ENCODE results near the gene FFAR2. TPM values are rescaled to one million over a fixed set of nuclear protein-coding genes. Genes with fewer than 3 reads are reported as not detected.

FFAR2 gene
- total RNA-seq, 1 experiment from 2014 or later = not detected

DNA sequence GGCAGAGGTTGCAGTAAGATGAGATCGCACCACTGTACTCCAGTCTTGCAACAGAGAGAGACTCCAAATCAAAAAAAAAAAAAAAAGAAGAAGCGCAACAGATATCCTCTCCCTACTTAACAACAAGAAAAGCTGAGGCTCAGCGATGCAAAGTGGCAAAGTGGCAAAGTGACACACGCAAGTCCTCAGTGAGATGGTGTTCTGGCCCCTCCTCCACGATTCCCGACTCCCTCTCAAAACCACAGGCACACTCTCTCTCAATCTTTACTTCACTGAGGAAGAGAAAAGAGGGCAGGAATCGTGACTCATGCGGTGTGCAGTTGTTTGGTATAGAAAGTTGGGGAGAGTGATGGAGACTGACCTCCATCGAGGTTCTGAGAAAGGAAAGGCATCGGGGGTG, 12.6 kb downstream of the FFAR2 start:
- no peak overlapping the region for H2BK15ac ChIP-seq (ENCODE audit: low read depth, low read length)
- H3K9ac ChIP-seq (ENCODE audit: extremely low read depth, insufficient read length, low read length) = no peak overlapping the region
- WGBS (ENCODE audit: extremely low coverage, insufficient read length, low lambda C conversion rate) = no CpG with 5 or more reads among the region's 10 CpGs
- no peak overlapping the region for H3K4me2 ChIP-seq (ENCODE audit: insufficient read depth, insufficient read length, low read length)
- no peak overlapping the region for H2AFZ ChIP-seq (ENCODE audit: low read length)
- no peak overlapping the region for H3T11ph ChIP-seq (ENCODE audit: low read length)
- Mint-ChIP-seq H3K36me3 (ENCODE audit: insufficient read depth in 1 of 3, low read depth in 3 of 3) (no peaks in the 10 kb centered on the region), H3K27ac (no peak overlapping the region), H3K4me1 (peaks cover 0 to 11% of the 10 kb centered on the region in 2 experiments; a peak in 3 of 4 replicates), H3K4me3 (no peak overlapping the region), H3K27me3 (ENCODE audit: low read depth) (peaks cover 7% of the 10 kb centered on the region), H3K9me3 (no peaks in the 10 kb centered on the region)
- no peaks in the 10 kb centered on the region for H3K79me2 ChIP-seq (ENCODE audit: insufficient read depth, low read length)
- no peak overlapping the region for H2BK5ac ChIP-seq (ENCODE audit: insufficient read length, low read length)
- no peak overlapping the region for H3K23ac ChIP-seq (ENCODE audit: insufficient read length, low read depth, low read length)
- no peak overlapping the region for H4K5ac ChIP-seq (ENCODE audit: insufficient read length, low read depth, low read length)
- H2AK5ac ChIP-seq (ENCODE audit: insufficient read length, low read length) = no peak overlapping the region
- H3K23me2 ChIP-seq (ENCODE audit: insufficient read length, low read depth, low read length, poor library complexity, severe bottlenecking) = no peaks in the 10 kb centered on the region
- no peak overlapping the region for H4K8ac ChIP-seq (replicated peaks; ENCODE audit: insufficient read length, low read depth, low read length)
- DNase-seq = no peak
- H3K56ac ChIP-seq (ENCODE audit: insufficient read length, low read depth, low read length) = no peak overlapping the region
- H3K18ac ChIP-seq (ENCODE audit: insufficient read length, low read depth, low read length) = no peak overlapping the region
- H4K20me1 ChIP-seq (ENCODE audit: control insufficient read depth, insufficient read depth, insufficient read length) = no peaks in the 10 kb centered on the region
- TF ChIP-seq, protein P1, sequence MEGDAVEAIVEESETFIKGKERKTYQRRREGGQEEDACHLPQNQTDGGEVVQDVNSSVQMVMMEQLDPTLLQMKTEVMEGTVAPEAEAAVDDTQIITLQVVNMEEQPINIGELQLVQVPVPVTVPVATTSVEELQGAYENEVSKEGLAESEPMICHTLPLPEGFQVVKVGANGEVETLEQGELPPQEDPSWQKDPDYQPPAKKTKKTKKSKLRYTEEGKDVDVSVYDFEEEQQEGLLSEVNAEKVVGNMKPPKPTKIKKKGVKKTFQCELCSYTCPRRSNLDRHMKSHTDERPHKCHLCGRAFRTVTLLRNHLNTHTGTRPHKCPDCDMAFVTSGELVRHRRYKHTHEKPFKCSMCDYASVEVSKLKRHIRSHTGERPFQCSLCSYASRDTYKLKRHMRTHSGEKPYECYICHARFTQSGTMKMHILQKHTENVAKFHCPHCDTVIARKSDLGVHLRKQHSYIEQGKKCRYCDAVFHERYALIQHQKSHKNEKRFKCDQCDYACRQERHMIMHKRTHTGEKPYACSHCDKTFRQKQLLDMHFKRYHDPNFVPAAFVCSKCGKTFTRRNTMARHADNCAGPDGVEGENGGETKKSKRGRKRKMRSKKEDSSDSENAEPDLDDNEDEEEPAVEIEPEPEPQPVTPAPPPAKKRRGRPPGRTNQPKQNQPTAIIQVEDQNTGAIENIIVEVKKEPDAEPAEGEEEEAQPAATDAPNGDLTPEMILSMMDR (conservative IDR thresholded peaks at IDR 0.05) = no peak
- no peaks in the 10 kb centered on the region for H3K79me1 ChIP-seq (ENCODE audit: insufficient read depth, low read depth, low read length, poor library complexity, severe bottlenecking)
- no peaks in the 10 kb centered on the region for H3K9me3 ChIP-seq (ENCODE audit: control insufficient read depth, low read depth, low read length)
- H3K14ac ChIP-seq (ENCODE audit: insufficient read depth, low read length) = no peak overlapping the region
- H3K4ac ChIP-seq (ENCODE audit: low read depth, low read length) = no peak overlapping the region
- H2BK12ac ChIP-seq (ENCODE audit: insufficient read length, low read depth, low read length) = no peak overlapping the region
- no peaks in the 10 kb centered on the region for H3K27me3 ChIP-seq (ENCODE audit: insufficient read depth, low read length)
- no peaks in the 10 kb centered on the region for H3K4me1 ChIP-seq (ENCODE audit: insufficient read depth, low read length)
- H2BK20ac ChIP-seq (ENCODE audit: low read depth, low read length, poor library complexity, severe bottlenecking) = no peak overlapping the region
- H3K27ac ChIP-seq (ENCODE audit: insufficient read length, low read depth, low read length) = no peak overlapping the region
- H2BK120ac ChIP-seq (ENCODE audit: low read depth, low read length, poor library complexity, severe bottlenecking) = no peak overlapping the region
- H4K91ac ChIP-seq (ENCODE audit: insufficient read length, low read depth, low read length) = no peak overlapping the region

All from H9 (cell line).